ENCODE measurements around the gene ZNF592.

DNA sequence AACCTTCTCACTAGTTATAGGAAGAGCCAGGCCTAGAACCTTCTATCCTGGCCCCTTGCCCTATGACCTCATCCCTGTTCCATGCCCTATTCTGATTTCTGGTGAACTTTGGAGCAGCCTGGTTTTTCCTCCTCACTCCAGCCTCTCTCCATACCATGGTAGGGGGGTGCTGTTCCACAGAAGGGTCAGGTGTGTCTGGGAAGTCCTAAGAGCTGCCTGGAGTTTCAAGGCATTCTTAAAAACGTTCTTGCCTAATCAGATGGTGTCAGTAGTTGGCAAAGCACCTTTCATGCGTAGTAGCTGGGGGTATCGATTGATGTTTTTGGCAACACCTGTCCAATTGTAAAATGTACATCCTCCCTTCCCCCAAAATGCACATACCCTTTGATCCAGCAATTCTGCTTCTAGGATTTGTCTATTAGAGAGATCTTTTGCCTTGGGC, 52.0 kb downstream of the ZNF592 start:
- TF ChIP-seq ZC3H10 (CRISPR knock-in tag; IDR thresholded peaks at IDR 0.05) (no peak), RARB (CRISPR knock-in tag; IDR thresholded peaks at IDR 0.05) (no peak), SNAI2 (CRISPR knock-in tag; IDR thresholded peaks at IDR 0.05) (no peak), ZFP3 (CRISPR knock-in tag; IDR thresholded peaks at IDR 0.05) (no peak), GLIS3 (CRISPR knock-in tag; IDR thresholded peaks at IDR 0.05) (no peak), OSR1 (CRISPR knock-in tag; IDR thresholded peaks at IDR 0.05) (no peak), ZFP30 (CRISPR knock-in tag; IDR thresholded peaks at IDR 0.05) (no peak), PPARA (CRISPR knock-in tag; IDR thresholded peaks at IDR 0.05; ENCODE audit: borderline replicate concordance) (no peak), ZNF565 (CRISPR knock-in tag; conservative IDR thresholded peaks at IDR 0.05; ENCODE audit: low read depth) (no peak), ARNTL (CRISPR knock-in tag; IDR thresholded peaks at IDR 0.05; ENCODE audit: borderline replicate concordance, low read depth) (no peak)
- TF ChIP-seq, protein P1, sequence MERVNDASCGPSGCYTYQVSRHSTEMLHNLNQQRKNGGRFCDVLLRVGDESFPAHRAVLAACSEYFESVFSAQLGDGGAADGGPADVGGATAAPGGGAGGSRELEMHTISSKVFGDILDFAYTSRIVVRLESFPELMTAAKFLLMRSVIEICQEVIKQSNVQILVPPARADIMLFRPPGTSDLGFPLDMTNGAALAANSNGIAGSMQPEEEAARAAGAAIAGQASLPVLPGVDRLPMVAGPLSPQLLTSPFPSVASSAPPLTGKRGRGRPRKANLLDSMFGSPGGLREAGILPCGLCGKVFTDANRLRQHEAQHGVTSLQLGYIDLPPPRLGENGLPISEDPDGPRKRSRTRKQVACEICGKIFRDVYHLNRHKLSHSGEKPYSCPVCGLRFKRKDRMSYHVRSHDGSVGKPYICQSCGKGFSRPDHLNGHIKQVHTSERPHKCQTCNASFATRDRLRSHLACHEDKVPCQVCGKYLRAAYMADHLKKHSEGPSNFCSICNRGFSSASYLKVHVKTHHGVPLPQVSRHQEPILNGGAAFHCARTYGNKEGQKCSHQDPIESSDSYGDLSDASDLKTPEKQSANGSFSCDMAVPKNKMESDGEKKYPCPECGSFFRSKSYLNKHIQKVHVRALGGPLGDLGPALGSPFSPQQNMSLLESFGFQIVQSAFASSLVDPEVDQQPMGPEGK (CRISPR knock-in tag; IDR thresholded peaks at IDR 0.05; ENCODE audit: borderline replicate concordance): no peak
- TF ChIP-seq, protein P2, sequence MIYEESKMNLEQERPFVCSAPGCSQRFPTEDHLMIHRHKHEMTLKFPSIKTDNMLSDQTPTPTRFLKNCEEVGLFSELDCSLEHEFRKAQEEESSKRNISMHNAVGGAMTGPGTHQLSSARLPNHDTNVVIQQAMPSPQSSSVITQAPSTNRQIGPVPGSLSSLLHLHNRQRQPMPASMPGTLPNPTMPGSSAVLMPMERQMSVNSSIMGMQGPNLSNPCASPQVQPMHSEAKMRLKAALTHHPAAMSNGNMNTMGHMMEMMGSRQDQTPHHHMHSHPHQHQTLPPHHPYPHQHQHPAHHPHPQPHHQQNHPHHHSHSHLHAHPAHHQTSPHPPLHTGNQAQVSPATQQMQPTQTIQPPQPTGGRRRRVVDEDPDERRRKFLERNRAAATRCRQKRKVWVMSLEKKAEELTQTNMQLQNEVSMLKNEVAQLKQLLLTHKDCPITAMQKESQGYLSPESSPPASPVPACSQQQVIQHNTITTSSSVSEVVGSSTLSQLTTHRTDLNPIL (CRISPR knock-in tag; IDR thresholded peaks at IDR 0.05; ENCODE audit: low read depth): no peak
- TF ChIP-seq, protein P3, sequence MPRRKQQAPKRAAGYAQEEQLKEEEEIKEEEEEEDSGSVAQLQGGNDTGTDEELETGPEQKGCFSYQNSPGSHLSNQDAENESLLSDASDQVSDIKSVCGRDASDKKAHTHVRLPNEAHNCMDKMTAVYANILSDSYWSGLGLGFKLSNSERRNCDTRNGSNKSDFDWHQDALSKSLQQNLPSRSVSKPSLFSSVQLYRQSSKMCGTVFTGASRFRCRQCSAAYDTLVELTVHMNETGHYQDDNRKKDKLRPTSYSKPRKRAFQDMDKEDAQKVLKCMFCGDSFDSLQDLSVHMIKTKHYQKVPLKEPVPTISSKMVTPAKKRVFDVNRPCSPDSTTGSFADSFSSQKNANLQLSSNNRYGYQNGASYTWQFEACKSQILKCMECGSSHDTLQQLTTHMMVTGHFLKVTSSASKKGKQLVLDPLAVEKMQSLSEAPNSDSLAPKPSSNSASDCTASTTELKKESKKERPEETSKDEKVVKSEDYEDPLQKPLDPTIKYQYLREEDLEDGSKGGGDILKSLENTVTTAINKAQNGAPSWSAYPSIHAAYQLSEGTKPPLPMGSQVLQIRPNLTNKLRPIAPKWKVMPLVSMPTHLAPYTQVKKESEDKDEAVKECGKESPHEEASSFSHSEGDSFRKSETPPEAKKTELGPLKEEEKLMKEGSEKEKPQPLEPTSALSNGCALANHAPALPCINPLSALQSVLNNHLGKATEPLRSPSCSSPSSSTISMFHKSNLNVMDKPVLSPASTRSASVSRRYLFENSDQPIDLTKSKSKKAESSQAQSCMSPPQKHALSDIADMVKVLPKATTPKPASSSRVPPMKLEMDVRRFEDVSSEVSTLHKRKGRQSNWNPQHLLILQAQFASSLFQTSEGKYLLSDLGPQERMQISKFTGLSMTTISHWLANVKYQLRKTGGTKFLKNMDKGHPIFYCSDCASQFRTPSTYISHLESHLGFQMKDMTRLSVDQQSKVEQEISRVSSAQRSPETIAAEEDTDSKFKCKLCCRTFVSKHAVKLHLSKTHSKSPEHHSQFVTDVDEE (CRISPR knock-in tag; IDR thresholded peaks at IDR 0.05): no peak
